CD1c-positive myeloid dendritic cell (primary cell): ENCODE data around the gene NHLRC4.
A peak's percentile ranks its signal among the peaks of the same experiment; 100 is the strongest.

Experiments used
- DNase-seq: peaks from one replicate; pipeline ENCODE4 v3.0.0-alpha.2; 2016; ENCODE audit errors: extremely low spot score

Gene NHLRC4

GRCh38 chr16:530111-530817 lies 36.5 kb upstream of the NHLRC4 start:
- DNase-seq: no peak

GRCh38 chr16:531494-532125 lies 35.2 kb upstream of the NHLRC4 start:
- DNase-seq: no peak

- no peak for DNase-seq
Measured at GRCh38 chr16:533391-534123, 33.2 kb upstream of the NHLRC4 start.

GRCh38 chr16:534135-534534 lies 32.7 kb upstream of the NHLRC4 start:
- DNase-seq: no peak

GRCh38 chr16:534856-535445 lies 31.9 kb upstream of the NHLRC4 start:
- DNase-seq: no peak

GRCh38 chr16:535446-536405 lies 31.1 kb upstream of the NHLRC4 start:
- DNase-seq: no peak

- no peak for DNase-seq
Measured at GRCh38 chr16:536746-537145, 30.1 kb upstream of the NHLRC4 start.

- no peak for DNase-seq
Measured at GRCh38 chr16:537415-538335, 29.1 kb upstream of the NHLRC4 start.

- no peak for DNase-seq
Measured at GRCh38 chr16:539901-540530, 26.8 kb upstream of the NHLRC4 start.

GRCh38 chr16:540645-541340 lies 26.0 kb upstream of the NHLRC4 start:
- no peak for DNase-seq

- no peak for DNase-seq
Measured at GRCh38 chr16:543301-544164, 23.3 kb upstream of the NHLRC4 start.

- DNase-seq: no peak
Measured at GRCh38 chr16:544517-544916, 22.3 kb upstream of the NHLRC4 start.

GRCh38 chr16:546909-547770 lies 19.7 kb upstream of the NHLRC4 start:
- DNase-seq: peak; percentile 41

GRCh38 chr16:548586-548985 lies 18.2 kb upstream of the NHLRC4 start:
- DNase-seq: no peak

GRCh38 chr16:549544-550263 lies 17.1 kb upstream of the NHLRC4 start:
- no peak for DNase-seq

- no peak for DNase-seq
Measured at GRCh38 chr16:551210-551609, 15.6 kb upstream of the NHLRC4 start.

GRCh38 chr16:552171-552570 lies 14.6 kb upstream of the NHLRC4 start:
- DNase-seq: no peak
